NCI-H526 (cell line): ENCODE measurements around the gene DXO.
"Not testable (repeated sequence)": the region's sequence is repeated elsewhere in the genome, so short reads cannot be mapped to it uniquely, and the experiment has no call there.

Source experiments
- DNase-seq, 2 experiments: peaks; one replicate each; lab custom pipeline; 2025; lab: John Stamatoyannopoulos, UW

Gene DXO

GRCh38 chr6:31958741-31959739, 12.9 kb downstream of the DXO start, which contains the start of the genes NELFE and SKIC2:
TSS of gene NELFE (minus strand) at chr6:31958971. CDS start at chr6:31958446, 525 bp downstream.
TSS of gene SKIC2 (plus strand) at chr6:31959175. CDS start at chr6:31959193, 18 bp downstream.
- DNase-seq = peak; percentile 93 to 98

- no peak for DNase-seq
These were observed 13.6 kb downstream of the DXO start for GRCh38 chr6:31958412-31958740.

- no peak for DNase-seq
These were observed 15.1 kb downstream of the DXO start for GRCh38 chr6:31956796-31957195.

GRCh38 chr6:31954511-31954910, 17.4 kb downstream of the DXO start:
- no peak for DNase-seq

- DNase-seq = no peak
These were observed 19.0 kb downstream of the DXO start for GRCh38 chr6:31952890-31953289.

GRCh38 chr6:31952140-31952805, 19.7 kb downstream of the DXO start:
- DNase-seq = peak in 1 of 2 experiments; percentile 38

GRCh38 chr6:31949926-31950548, 21.9 kb downstream of the DXO start:
- DNase-seq = no peak

- DNase-seq = no peak
These were observed 23.1 kb downstream of the DXO start for GRCh38 chr6:31948753-31949413.

- DNase-seq = no peak
These were observed 23.6 kb downstream of the DXO start for GRCh38 chr6:31948306-31948705.

GRCh38 chr6:31947864-31948263, 24.1 kb downstream of the DXO start:
- DNase-seq = no peak

- no peak for DNase-seq
These were observed 24.8 kb downstream of the DXO start for GRCh38 chr6:31947070-31947675.

GRCh38 chr6:31946370-31946885, 25.5 kb downstream of the DXO start:
- DNase-seq = no peak

GRCh38 chr6:31945507-31946369, 26.2 kb downstream of the DXO start, which contains the start of gene CFB:
TSS of gene CFB (plus strand) at chr6:31946095. CDS start at chr6:31946222, 127 bp downstream.
- DNase-seq = no peak

- no peak for DNase-seq
These were observed 26.8 kb downstream of the DXO start for GRCh38 chr6:31945154-31945506.

- no peak for DNase-seq
These were observed 28.2 kb downstream of the DXO start for GRCh38 chr6:31943742-31944141.

- peak; percentile 26 to 50 for DNase-seq
These were observed 31.7 kb downstream of the DXO start for GRCh38 chr6:31940256-31940664.

GRCh38 chr6:31935823-31936222, 36.1 kb downstream of the DXO start:
- no peak for DNase-seq

- no peak for DNase-seq
These were observed 36.9 kb downstream of the DXO start for GRCh38 chr6:31935021-31935420.

- no peak for DNase-seq
These were observed 38.4 kb downstream of the DXO start for GRCh38 chr6:31933537-31933936.

- DNase-seq = not testable (repeated sequence)
These were observed 39.8 kb downstream of the DXO start for GRCh38 chr6:31932137-31932536.
